SW480 (cell line): ENCODE measurements around the gene KHSRP.
"Not testable (repeated sequence)": the region's sequence is repeated elsewhere in the genome, so short reads cannot be mapped to it uniquely, and the experiment has no call there.

Experiments used
- DNase-seq: peaks from one replicate; pipeline ENCODE4 v3.0.0-alpha.2; 2016; ENCODE audit warnings: low spot score

Gene KHSRP

DNA sequence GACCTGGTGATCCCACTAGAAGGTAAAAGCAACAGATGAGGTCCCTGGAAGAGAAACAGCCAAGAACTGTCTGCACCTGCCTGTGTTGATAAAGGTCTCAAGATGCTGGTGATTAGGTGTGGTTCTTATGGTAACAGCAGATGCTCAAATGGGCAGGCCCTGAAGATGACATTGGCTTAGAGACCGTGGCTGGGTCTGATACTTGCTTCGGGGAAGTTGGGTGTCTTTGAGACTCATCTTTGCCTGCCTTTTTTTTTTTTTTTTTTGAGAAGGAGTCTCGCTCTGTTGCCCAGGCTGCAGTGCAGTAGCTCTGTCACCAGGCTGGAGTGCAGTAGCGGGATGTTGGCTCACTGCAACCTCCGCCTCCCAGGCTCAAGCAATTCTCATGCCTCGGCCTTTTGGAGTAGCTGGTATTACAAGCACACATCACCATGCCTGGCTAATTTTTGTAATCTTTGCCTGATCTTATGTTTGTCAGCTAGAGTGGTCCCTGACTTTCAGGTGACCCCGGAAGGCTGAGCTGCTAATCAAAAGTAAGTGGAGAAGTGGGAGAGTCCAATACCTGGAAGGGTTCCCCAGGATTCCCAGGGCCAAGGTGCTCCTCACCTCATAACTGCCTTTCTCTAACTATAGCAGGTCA is 27.1 kb upstream of the KHSRP start:
- no peak for DNase-seq

- DNase-seq: no peak
Observed at GRCh38 chr19:6450166-6450565, 25.6 kb upstream of the KHSRP start.

DNA sequence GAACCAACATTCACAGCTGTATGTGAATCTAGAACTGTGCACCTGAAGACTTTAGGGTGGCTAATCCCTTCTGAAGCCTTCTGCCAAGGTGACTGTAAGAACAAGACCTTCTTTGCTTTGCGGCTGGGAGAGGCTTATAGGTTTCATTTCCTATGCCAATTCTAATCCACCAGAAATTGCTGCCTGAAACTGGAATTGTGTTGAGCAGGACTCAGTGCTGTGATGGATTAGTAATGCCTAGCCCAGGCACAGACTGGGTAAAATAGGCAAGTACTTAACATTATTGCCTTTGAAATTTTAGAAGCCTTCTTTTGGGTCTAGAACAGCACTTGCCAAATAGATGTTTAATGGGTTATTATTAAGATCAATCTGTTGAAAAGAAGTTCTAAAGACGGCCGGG is 23.4 kb upstream of the KHSRP start:
- DNase-seq: no peak

- no peak for DNase-seq
Observed at GRCh38 chr19:6446452-6446851, 21.8 kb upstream of the KHSRP start.

- no peak for DNase-seq
Observed at GRCh38 chr19:6443986-6444385, 19.4 kb upstream of the KHSRP start.

DNA sequence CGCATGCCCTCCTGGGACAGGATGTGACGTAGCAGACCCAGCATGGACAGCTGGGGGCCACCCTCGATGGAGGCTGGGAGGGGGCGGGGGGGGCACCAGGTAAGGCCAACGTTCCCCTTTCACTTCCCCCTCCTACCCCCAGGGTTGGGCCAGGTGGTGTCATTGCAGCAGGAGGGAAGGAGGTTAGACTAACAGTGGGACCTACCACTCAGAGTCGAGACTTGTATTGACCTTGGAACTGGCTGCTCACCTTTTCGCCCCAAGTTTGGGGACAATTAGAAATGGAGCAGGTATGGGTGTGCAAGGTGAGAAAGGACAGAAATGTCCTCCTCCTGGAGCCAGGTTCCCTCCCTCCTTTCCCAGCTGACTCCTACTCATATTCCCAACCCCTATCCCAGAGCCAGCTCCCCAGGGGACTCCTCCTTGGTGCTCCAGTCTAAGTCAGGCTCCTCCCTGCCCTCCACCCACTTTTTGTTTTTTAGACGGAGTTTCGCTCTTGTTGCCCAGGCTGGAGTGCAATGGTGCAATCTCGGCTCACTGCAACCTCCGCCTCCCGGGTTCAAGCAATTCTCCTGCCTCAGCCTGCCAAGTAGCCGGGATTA is 17.6 kb upstream of the KHSRP start:
- DNase-seq: no peak

GRCh38 chr19:6440905-6441304 is 16.3 kb upstream of the KHSRP start:
- DNase-seq: no peak

- no peak for DNase-seq
Observed at GRCh38 chr19:6439743-6440142, 15.1 kb upstream of the KHSRP start.

DNA sequence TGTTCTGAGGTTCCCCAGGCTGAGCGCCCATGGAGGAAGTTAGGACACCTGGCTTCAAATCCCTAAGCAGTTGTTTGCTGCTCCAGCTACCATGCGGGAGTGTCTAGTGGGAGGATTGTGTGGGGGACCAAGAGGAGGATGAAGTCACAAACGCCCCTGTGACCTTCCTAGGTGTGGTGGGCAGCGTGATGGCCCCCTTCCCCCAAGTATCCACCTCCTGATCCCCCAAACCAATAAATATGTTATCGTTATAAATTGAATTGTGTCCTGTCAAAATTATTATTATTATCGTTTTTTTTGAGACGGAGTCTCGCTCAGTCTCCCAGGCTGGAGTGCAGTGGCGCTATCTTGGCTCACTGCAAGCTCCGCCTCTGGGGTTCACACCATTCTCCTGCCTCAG is 9.1 kb upstream of the KHSRP start, which contains the start of gene SLC25A41:
Gene SLC25A41, minus strand, starts transcription at position 101 of the 400 bp plus-strand sequence. Its CDS starts 70 bp downstream, at position 31.
- no peak for DNase-seq

DNA sequence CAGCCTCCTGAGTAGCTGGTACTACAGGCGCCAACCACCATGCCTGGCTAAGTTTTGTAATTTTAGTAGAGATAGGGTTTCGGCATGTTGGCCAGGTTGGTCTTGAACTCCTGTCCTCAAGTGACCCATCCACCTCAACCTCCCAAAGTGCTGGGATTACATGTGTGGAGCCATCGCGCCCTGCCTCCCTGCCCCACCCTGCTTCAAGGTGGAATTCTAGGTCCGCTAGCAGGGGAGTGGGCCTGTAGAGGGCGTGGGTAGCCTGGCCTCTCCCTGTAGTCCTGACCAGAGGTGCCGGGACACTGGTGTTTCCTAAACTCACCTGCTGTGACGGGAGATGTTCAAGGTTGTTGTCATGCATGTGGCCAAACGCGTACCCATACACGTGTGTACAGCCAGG is 8.6 kb upstream of the KHSRP start:
- no peak for DNase-seq

DNA sequence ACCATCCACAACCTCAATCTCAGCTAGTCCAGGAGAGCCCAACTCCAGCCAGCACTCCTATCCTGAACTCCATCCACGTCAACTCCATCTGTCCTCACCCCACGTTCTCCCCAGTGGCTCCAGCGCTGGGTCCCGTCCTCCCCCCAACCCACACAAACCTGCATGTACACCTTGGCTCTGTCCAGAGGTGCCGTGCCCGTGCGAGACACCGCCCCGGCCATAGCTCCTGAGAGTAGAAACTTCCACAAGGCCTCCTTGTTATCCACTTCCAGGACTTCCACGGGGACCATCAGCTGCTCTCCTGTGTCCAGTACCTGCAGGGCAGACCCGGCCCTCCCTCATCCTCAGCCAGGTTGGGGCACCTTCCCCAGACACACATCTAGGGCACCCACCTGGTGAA is 7.3 kb upstream of the KHSRP start:
- no peak for DNase-seq

DNA sequence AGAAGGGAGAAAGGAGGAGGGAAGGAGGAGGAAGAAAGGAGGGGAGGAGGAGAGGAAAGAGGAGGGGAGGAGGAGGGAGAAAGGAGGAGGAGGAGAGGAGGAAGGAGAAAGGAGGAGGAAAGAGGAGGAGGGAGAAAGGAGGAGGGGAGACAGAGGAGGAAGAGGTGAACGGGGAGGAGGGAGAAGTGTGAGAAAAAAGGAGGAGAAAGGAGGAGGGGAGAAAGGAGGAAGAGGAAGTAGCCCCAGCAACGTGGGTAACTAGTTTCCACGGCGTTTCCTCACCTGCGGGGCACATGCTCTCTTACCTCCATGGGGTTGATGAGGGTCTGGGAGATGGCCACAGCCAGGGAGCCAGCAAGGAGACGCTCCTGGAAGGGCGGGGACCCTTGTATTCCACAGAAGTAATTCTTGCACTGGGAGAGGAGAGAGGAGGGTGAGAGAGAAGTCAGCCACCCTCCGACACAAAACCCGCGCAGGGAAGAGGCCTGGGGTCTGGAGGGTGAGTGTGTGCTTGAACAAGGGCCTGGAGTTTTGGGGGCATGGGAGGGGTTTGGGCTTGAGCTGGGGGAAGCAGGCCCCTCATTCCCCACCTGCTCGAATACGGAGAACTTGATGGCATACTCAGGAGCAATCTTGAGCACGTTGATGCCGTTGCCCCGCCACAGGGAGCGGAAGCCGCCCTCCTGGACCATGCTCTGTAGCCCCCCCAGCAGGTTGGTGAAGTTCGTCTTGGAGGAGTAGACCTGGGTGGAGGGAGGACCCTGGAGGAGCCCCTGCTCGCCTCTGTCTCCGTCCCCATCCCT is 5.0 kb upstream of the KHSRP start:
- DNase-seq: no peak

GRCh38 chr19:6428692-6429418 is 4.2 kb upstream of the KHSRP start:
- not testable (repeated sequence) for DNase-seq

- DNase-seq: no peak
Observed at GRCh38 chr19:6427131-6427530, 2.5 kb upstream of the KHSRP start.

GRCh38 chr19:6425732-6426620 is 1.4 kb upstream of the KHSRP start:
- DNase-seq: no peak

DNA sequence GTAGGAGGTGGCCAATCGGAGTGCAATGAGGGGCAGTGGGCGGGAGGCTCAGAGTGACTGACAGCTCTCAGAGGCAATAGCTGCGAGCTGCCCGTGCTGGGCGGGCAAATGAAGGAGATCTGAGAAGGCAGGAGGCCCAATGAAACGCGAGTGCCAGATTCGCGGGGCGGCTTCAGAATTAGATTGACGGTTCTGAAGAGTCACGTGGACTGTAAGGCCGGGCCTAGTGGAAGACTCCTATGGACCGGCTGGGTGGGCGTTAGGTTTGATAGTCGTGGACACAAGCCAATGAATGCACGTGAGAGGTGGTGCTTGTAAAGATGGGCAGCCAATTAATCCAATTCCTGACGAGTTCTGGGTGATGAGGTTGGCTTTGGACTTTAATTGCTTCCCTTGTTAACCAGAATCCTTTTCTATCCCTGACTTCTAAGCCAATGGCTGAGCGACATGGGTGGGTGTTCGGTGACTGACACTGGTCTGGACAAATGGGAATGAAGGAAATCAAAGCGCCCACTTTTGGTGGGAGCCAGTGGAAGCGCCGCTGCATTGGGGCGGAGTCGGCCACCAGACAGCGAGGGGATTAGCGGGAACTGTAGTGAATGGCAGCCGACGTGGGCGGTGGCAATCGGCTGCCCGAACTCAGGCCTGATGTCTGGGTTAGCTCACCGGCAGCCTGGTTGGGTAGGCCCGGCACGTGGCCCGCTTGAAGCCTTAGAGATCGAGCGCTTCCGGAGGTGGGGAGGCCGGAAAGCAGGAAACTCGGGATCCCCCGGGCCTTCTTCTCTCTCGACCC is 524 bp upstream of the KHSRP start:
- DNase-seq: peak; percentile 100

GRCh38 chr19:6423499-6424194 is 964 bp downstream of the KHSRP start:
- no peak for DNase-seq

DNA sequence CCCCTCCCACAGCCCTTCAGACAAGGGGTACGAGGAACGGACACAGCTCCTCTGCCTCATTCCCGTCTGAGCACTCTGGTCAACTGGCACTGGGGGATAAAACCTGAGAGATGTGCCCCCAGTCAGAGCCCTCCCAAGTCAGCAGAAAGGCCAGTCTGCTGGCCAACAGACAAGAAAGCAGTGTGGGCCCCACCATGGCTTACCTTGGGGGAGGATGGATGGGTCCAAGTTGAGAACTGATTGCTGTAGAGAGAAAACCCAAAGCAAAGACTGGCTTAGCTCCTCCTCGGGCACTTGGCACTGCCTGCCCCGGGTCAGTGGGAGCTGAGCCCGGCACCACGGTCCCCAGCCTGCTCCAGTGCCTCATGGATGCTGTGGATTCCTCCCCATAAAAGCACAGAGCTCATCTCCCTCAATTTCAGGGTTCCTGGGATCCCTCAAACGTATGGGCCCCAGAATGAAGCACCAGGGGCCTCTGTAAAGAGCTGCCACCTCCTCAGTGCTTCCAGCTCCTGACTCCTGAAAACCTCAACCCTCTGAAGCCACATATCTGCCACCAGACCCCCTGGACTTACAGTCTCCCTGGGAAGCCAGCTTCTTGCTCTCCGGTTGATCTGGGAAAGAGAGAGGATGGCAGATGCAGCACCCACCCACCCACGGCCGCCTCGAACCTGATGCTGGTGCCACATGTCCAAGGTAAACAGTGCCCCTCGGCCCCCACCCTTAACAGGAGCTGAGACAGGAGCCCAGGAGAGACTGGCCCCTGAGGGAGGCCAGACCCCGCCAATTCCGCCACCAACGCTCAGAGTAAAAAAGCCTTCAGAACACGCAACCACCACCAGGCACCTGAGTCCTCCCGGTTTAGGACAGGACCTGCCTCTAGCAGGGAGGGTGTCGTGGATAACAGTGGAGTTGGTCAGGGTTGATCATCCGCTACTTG is 3.3 kb downstream of the KHSRP start:
- no peak for DNase-seq

DNA sequence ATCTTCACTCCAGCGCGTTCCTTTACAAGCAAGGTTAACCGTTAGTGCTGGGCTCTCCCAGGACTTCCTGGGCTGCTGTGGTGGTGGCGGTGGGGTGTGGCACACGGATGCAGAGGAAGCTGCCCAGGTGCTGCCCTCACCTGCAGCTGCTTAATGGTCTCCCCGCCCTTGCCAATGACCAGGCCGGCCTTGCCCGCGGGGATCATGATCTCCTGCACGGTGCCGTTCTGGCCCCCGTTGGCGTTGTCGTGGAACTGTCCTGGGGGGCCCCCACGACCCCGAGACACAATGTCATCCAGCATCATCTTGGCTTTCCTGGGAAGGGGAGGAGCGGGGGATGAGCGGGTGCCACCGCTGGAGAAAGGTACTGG is 6.1 kb downstream of the KHSRP start:
- DNase-seq: no peak
